Fibroblast of mammary gland (primary cell): Measurements from ENCODE around the gene CLDND2.

Source experiments
- DNase-seq: peaks from one replicate; pipeline ENCODE4 v3.0.0-alpha.2; 2010; ENCODE audit warnings: low read depth
- H3K4me3 ChIP-seq: 2 replicates; pipeline ENCODE4 v1.5.1; 2011; ENCODE audit warnings: low read depth, mild to moderate bottlenecking, low read length, moderate library complexity; ENCODE audit not compliant: control insufficient read depth
- TF ChIP-seq, protein P1 (sequence below): conservative IDR thresholded peaks from 2 replicates; pipeline ENCODE4 v1.5.1; 2011; ENCODE audit warnings: low read depth, low read length, inconsistent platforms; ENCODE audit not compliant: control insufficient read depth, insufficient read depth

CLDND2 gene

DNA sequence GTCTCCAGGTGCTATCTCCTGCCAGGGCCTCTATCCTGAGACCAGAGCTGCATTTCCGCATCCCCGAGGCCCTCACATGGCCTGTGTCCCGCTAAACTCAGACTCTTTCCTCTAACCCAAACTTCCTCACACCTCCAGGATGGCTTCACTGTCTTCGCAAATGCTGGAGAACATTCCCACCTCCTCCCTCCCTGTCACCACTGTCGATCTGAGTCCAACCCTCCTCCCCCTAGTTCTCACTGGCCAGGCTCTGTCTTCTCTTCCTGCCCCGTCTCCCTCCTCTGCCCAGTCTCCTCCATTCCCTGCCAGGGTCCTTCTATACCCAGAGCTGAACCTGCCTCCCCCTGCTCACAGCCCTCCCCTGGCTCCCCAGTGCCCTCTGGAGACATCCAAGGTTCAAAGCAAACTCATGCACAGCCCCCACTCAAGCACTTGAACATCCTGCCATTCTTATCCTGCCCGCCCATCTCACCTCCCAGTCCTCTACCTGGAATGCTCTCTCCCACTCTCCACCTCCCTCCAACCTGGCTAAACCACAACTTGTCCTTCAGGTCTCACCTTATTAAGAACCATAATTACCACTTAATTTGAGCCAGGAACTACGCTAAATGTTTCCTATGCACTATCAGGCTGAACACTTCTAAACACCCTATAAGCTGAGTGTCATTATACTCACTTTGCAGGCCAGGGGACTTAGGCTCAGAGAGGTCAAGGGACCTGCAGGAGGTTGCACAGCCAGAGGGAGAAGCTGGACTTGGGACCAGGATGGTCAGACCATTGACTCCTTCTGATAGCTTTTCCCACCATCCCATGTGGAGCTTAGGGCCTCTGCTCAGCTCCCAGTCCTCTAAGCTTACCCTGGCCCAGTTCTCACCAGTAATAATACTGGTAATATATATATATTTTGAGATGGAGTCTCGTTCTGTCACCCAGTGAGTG, 25.9 kb downstream of the CLDND2 start:
- H3K4me3 ChIP-seq: no peak overlapping the region
- TF ChIP-seq, protein P1, sequence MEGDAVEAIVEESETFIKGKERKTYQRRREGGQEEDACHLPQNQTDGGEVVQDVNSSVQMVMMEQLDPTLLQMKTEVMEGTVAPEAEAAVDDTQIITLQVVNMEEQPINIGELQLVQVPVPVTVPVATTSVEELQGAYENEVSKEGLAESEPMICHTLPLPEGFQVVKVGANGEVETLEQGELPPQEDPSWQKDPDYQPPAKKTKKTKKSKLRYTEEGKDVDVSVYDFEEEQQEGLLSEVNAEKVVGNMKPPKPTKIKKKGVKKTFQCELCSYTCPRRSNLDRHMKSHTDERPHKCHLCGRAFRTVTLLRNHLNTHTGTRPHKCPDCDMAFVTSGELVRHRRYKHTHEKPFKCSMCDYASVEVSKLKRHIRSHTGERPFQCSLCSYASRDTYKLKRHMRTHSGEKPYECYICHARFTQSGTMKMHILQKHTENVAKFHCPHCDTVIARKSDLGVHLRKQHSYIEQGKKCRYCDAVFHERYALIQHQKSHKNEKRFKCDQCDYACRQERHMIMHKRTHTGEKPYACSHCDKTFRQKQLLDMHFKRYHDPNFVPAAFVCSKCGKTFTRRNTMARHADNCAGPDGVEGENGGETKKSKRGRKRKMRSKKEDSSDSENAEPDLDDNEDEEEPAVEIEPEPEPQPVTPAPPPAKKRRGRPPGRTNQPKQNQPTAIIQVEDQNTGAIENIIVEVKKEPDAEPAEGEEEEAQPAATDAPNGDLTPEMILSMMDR: no peak
- no peak for DNase-seq

DNA sequence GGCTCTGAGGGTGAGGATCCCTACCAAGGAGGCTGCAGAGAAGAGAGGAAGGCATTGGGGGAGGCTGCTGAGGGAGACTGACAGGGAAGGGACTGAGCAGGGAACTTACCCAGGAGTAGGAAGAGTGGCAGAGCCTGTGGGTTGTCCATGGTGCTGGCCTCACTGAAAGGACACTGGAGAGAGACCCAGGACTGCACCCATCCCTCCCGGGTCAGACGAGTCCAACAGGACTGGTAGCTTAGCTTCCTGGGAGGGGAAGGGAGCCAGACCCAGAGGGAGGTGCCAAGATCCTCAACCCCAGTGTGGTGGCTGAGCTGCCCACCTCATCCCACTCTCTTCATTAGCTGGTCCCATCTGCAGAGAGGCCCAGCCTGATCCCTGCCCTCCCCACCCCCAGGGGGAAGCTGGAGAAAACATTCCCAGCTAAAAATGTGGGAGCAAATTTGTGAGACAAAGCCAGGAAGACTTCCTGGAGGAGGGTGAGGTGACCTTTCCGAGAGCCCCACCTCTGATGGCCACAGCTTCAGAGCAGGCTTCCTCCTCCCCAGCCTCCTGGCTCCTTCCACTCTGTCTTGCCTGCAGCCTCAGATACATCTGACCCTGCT, 26.7 kb downstream of the CLDND2 start, which contains the start of gene VSIG10L:
Gene VSIG10L (minus strand): TSS at position 164 of the 605 bp plus-strand sequence. CDS start 15 bp downstream, at position 149.
- DNase-seq: no peak
- TF ChIP-seq, protein P1: no peak
- H3K4me3 ChIP-seq: no peak within 1 kb of the TSS

GRCh38 chr19:51341066-51341465, 27.7 kb downstream of the CLDND2 start:
- TF ChIP-seq, protein P1: no peak
- no peak overlapping the region for H3K4me3 ChIP-seq
- DNase-seq: no peak

- TF ChIP-seq, protein P1: no peak
- DNase-seq: peak; percentile 93
- peak overlapping the region; percentile 62 for H3K4me3 ChIP-seq
These were observed 28.8 kb downstream of the CLDND2 start for GRCh38 chr19:51339687-51340656.

GRCh38 chr19:51339313-51339686, 29.5 kb downstream of the CLDND2 start:
- H3K4me3 ChIP-seq: peak overlapping the region; percentile 62
- no peak for DNase-seq
- TF ChIP-seq, protein P1: no peak
